NCI-H146 treated with DMSO at 0.1 percent for 48 hours (cell line): Measurements from ENCODE around the gene CTNNB1.

Experiments
- DNase-seq: peaks from one replicate; lab custom pipeline; 2025; ENCODE audit not compliant: unreplicated experiment; lab: John Stamatoyannopoulos, UW

The CTNNB1 gene

DNA sequence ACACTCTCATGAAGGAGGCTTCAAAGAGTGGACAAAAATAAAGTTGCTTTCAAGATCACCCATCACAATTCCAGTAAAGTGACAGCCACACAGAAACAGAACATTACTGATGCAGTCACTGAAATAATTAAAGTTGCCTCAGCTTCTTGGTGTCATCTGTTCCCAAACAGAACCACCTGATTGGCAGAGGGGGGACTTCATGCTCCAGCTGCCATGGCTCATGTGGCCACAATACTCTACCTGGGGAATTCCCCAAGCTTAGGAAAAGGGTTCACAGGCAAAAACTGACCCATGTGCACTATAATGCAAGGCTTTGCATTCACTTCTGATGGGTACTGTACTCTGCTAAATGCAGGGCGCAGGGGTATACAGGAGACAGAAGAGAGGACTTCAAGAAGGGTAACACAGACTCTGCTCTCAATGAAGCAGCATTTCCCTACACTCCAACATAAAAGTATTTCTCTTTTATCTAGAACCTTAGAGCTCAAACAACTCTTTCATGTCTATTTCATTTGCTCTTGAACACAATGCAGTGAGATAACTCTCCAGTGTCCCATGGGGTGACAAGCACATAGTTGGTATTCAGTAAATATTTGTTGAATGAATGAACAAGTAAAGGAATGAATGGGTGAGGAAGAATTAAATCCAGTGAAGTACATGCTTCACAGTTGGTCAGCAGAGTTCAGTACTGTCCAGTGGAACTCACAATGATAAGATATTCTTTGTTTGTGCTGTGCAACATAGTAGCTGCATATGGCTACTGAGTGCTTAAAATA lies 8.6 kb upstream of the CTNNB1 start:
- no peak for DNase-seq

DNA sequence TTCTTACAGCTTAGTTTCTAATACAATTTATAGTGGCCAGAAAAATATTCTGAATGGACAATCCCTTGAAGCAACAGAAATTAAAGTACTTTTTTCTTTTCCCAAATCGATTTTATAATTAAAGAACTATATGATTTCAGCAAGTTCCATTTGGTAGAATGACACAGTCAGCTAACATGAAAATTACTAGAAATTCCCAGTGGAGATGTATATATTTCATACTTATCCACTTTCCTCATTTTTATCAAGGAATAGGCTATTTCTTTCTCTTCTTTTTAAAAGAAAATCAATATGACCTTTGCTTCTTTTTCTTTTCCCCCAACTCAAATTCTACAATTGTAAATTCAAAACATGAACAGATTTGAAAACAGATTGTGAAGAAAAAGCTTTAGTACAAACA lies 6.4 kb upstream of the CTNNB1 start:
- DNase-seq = no peak

DNA sequence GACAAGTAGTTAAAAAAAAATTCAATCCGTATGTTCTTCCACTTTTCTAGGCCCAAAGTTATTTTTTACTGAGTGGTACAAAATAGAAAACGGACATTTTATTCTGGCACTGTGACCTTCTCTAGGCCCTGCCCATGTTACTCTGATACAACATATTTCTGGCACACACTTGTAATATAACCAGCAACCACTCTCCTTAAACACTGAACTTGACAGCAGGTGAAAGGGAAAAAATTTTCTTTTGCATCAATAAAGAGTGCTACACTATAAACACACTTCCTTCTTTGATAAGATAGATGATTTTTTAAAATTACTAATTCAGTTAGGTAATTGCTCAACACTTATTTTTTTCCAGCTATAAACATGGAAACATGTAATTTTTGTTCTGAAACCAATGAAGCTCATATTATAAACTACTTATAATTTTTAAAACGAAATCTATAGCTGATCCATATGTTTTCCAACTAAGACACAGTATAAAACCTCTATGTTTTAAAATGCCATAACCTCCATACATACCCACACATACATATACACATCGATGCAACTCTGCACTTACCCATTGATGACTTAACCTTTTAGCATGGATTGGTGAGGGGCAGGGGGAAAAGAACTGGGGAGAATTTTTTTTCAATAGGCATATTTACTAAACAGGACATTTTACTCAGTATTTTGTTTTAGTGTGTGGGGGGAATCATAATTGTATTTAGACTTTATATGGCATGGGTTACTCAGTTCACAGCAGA lies 5.3 kb upstream of the CTNNB1 start:
- no peak for DNase-seq

DNA sequence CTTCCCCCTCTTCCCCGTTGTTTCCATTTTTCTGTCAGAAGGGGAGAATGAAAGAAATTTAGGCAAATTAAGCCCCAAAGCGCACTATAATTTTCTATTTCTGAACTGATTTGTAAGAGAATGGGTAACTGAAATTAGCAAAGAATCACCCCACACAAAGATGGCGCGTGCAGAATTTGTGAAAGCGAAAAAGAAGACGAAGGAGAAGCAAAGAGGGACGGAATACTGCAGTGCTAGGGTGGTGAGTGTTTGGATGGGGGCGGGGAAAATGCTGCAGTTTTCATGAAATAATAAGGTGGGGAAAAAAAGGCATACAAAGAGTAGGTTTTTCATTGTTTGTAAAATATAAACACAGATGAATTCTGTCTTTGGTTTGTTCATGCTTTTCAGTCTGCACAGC lies 4.6 kb upstream of the CTNNB1 start:
- DNase-seq = no peak

DNA sequence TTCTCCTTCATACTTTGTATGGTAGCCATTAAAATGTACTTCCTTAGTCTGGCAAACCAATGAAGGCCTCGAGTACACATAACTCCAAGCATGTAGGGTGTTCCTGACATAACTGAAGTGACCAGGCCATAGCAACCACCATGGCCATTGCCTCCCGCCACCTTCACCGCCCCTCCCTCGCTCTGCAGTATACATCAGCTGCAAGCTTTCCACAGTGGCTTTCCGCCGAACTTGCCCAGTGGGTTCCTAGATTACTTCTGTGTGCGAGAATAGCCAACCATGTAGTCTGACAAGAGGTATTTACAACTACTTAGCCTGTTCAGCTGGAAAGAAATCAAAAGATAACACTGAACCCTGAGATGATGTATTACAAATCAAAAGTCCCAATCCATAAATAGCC lies 3.4 kb upstream of the CTNNB1 start:
- no peak for DNase-seq

DNA sequence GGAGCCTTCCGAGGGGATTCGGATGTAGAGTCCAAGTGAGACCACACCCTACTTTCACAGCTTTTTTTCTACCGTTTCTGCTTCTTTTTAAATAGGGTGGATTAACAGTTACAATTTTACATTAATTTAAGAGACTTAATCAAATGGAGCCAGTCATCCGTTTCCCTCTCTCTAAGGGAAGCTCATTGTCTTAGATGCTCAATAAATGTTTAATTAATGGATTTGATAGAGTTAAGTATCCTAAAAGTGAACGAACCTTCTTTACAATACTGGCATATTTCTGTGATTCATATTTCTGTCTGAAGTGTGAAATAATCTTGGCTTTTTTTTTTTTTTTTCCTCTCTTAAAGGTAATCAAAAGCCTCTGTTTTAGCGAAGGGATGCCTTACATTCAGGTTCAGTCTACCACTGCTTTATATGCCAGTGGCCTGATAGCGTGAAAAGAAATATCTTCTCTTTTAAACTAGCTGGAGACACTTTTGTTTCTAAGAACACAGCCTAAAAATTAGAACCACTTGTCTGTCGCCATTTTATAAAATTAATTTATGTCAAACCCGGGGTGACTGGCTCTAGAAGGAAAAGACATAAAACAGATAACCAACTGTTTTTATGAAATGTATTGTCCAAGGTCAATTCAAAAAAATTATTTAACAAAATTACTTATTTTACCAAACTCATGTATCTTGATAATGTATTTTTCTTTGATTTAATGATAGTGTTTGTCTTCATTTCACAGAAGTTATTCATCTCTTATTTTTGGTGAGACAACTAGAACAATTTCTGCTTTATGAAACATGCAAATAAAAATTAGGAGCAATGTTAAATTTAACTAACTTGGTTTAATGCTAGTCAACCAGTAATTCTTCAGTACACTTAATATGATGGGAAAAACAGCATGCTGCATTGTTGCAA lies 2.5 kb upstream of the CTNNB1 start:
- no peak for DNase-seq

DNA sequence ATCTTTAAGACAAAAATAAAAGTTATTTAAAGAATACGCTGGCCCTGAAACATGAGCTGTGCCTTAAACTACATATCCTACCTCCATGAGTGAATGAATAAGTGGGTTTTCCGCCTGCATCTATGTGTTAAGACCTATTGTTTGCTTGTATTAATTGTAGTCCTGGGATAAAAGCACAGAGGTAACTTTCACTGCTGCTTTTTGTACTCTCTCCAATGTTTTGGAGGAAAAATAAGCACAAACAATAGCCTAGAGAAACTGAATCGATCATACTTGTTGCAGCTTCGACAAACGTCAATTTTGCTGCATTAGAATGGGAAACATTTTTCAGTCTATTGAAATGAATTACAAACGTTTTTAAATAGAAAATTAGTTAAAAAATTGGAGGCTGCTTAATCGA lies 1.3 kb upstream of the CTNNB1 start:
- DNase-seq = no peak

DNA sequence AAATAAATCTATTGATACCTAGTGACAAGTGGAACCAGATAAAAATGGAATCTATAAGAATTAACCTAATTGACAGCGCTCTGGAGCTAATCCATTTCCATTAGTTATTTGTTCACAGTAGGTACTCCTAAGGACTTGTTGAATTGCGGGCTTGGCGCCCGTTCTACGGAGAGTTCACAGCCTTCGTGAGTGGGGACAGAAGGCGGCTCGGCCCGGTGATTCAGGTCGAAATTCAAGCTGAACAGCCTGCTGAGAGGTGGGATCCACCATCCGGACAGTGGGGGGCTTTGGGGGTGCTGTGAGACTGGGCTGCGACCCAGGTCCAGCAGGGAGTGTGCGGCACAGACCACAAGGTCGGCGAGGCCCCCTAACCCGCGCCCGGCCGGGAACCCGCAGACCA lies 779 bp upstream of the CTNNB1 start:
- DNase-seq = peak; percentile 11

DNA sequence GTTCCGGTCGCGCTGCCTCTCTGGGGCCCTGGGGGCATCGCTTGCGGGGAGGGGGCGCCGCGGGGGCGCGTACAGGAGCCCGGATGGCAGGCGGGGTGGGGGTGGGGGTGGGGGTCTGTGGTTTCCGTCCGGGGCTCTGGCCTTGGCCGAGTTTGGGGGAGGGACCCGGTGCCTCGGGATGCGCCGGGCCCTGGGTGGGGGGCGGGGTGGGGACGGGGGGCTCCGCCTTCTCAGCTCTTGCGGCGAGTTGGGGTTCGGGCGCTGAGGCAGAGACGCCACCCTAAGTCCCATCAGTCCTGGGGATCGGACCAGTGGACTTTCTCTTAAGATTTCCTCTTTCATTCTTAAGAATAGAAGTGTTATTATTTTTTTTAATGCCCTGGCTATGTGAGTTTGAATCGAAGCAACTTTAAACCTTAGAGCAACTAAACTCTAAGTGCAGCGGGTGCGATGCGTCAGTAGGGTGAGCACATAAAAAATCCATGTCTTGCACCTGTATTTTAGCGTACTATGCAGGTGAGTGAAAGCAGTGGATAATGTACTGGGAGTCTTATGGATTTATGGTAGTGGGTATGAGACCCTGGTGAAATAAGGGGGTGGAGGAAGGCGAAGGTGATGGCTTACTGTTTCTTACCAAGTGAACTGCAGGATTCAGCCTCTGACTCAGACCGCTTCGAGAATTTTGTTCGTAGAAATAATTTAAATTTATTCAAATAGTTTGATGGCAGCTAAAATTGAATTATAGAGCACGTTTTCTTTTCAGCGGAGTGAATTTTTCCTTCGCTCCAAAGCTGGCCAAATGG lies 762 bp downstream of the CTNNB1 start:
- peak; percentile 15 for DNase-seq

DNA sequence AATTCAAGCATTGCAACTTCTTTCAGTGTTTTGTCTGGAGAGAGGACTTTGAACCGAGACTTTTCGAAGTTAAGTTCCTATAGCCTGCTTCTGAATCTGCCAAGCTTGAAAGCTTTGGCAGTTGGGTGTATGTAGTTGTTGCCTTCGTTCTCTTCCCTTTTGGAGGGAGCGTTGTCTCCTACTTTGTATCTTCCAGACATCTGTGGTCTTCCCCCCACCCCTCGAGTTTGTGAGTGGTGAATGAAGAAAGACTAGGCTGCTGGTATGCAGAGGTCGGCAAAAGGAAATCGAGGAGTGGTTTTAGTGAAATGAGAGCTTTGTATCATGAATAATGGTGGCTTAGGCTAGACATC lies 1.3 kb downstream of the CTNNB1 start:
- no peak for DNase-seq

DNA sequence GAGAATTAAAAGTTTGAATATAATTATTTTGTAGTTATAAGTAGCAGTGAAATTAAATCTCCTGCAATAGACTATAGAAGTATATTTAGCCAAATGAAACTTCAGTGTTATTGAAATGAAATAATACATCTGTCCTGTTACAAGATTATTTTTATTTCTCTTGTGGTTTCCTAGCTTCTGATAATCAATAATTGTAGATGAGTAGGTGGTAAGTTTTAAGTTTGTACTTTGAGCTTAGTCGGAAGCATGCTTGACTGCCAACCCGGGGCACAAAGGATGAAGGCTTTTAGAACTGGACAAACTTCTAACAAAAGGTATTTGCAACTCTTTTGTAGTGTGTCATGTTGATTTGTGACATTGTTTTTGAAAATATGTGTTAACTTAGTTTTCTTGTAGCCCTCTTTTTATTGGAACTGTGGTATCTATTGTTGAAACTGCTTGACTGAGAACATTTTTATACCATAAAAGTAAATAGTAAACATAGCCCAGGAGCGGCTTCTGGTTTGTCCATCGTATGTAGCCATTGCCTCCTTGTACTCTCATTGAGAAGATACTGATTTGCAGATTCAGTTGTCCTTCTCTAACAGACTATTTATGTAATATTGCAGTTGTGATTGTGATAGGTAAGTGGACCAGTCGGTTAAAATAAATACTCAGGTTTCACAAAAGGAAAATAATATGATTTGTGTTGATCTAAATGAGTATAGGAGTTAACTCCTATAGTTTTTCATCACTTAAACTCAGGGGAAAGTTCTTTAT lies 2.9 kb downstream of the CTNNB1 start:
- no peak for DNase-seq

DNA sequence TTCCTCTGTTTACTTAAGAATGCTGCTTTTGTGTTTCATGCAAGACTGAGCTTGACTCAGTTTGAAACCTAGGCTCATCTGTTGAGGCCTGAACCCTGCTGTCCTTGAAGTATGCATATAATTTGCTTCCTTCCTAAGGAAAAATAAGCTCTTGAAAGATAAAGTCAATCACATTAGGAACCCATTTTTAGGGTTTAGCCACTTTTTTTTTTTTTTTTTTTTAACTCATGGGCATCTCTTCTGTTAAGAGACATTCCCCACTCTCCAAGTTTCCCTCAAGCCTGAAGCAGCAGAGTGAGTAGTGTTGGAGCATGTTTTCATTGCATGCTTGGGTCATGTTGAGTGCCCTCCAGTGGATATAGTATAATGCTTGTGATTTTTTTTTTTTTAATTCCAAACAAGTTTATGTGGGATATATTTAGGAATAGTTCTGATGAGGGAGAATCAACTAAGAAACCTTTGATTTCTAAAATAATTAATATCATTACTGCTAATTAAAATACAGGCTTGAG lies 3.6 kb downstream of the CTNNB1 start:
- DNase-seq = no peak

DNA sequence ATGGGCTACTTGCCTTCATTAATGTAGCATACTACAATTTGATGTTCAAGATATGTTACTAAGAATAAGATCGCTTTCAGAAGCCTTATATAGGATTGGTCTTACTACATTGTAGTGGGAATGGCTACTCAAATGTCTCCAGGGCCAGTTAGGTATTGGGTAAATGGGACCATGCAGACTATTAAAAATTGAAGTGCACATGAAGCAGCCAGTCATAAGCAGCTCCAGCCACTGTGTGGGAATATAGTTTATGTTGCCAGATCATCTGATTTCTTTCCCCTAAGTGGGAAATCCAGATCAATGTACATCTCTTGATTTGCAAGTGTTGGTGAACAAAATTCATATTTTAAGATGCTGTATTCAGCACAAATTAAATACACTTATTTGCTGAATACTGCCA lies 5.1 kb downstream of the CTNNB1 start:
- no peak for DNase-seq

DNA sequence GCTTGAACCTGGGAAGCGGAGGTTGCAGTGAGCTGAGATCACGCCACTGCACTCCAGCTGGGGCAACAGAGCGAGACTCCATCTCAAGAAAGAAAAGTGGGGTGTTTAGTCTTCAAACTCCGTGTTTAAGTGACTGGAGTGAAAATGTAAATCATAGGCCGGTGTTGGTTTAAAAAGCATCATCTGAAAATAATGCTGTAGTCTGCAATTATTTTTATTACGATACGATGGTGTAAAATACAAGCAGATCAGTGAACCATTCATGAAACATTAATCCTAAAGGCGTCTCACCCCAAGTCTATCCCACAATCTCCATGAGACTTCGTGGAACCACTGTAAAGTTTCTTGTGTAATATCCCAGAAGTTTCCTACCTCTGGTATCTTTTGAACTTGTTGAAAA lies 6.3 kb downstream of the CTNNB1 start:
- no peak for DNase-seq

DNA sequence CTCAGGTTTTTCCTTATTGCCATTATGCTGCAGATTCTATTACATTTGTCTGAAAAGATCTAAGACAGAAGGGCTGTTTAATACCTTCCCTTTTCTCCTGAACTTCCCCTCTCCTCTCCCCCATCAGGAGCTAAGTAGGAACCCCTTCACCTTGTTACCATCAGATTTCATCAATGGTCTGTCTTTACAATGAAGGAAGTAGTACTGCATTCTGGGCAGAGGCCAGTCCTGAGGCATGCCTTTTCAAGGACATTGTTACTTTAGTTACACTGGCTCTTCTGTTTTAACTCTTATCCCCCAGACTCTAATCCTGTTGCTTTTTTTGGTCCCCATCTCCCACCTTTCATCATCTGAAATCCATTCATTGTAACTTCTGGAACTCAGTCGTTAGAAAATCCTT lies 8.1 kb downstream of the CTNNB1 start:
- no peak for DNase-seq

DNA sequence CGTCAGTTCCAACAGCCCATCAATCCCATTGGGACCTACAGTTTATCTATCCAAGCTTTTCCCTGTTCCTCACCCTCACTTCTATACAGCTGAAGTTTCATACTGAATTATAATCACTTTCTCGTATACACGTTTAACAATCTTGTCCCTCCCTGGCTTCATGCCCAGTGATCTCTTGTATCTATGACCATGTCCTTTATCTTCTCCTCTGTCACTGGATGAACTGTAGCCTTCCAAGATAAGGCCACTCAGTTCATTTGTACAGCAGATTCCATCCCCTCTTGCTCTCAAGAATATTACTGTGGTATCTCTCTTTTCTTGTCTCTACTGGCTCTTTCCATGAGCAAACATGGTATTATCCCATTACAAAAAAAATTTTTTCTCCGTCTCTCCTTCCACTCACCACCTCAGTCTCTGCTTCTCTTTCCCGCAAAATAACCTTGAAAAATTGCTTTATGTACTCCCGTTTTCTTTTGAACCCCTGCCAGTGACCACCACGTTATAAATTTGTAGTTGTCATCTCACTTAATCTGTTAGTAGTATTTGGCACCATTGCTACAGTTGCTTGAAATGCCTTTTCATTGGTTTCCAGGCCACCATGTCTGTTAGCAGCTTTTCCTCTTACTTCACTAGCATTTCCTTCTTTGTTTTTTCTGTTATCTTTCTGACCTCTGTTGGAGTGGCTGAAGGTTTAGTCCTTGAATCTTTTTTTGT lies 9.4 kb downstream of the CTNNB1 start:
- no peak for DNase-seq

DNA sequence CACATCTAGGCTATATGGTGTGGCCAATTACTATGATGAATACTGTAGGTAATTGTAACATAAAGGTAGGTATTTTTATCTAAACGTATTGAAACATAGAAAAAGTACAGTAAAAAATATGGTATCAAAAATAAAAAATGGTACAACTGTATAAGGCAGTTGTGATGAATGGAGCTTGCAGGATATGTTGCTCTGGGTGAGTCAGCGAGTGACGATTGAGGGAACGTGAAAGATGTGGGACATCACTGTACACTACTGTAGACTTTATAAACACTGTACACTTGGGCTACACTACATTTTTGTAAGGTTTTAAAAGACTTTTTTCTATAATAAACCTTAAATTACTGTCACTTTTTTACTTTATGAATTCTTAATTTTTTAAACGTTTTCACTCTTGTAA lies 10.3 kb downstream of the CTNNB1 start:
- DNase-seq = no peak

DNA sequence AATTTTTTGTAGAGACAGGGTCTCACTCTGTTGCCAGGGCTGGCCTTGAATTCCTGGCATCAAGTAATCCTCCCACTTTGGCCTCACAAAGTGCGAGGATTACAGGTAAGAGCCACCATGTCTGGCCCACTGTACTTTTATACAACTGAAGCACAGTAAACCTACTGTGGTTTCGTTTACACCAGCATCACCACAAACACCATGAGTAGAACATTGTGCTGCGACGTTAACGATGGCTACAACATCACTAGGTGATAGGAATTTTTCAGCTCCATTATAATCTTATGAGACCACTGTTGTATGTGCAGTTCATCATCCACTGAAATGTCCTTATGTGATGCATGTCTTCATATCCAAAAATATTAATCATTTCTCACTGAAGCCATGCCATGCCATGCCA lies 11.7 kb downstream of the CTNNB1 start:
- DNase-seq = no peak

DNA sequence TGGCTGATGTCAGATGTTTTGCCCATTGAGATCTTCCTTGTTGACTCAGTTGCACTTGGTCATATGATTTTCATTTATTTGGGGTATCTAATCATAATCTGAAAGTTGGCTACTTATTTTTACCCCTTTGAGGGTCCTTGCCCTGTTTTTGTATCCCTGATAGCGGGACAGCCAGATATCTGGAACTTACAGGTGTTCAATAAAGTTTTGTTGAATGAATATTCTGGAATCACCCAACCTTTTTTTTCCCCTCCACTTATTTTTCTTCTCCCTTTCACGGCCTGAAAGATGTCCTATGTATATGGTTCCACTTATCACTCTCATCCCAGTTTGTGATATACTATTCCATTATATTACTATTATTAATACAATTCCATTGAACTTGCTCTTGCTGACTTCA lies 12.8 kb downstream of the CTNNB1 start:
- no peak for DNase-seq
